OCI-LY1 (cell line): ENCODE data around the gene MICAL2.

Experiments
- H2AFZ ChIP-seq: fragments of 200-600 bp; sonication (generic), shearing (Covaris generic); 2 replicates; pipeline ENCODE4 v1.6.0; 2014; ENCODE audit warnings: antibody characterized with exemption, mild to moderate bottlenecking, low read length
- H3F3A ChIP-seq: fragments of 200-600 bp; sonication (generic), shearing (Covaris generic); 2 replicates; pipeline ENCODE4 v1.6.0; 2014; ENCODE audit warnings: mild to moderate bottlenecking, antibody characterized with exemption, low read length, moderate library complexity; ENCODE audit not compliant: insufficient read depth
- H3K27ac ChIP-seq: fragments of 200-600 bp; sonication (generic); 2 replicates; pipeline ENCODE4 v1.5.1; 2014; ENCODE audit warnings: low read length, mixed run types, mild to moderate bottlenecking, low read depth; ENCODE audit not compliant: poor library complexity, severe bottlenecking
- H3K27me3 ChIP-seq: fragments of 200-600 bp; sonication (generic); 2 replicates; pipeline ENCODE4 v1.6.0; 2014; ENCODE audit warnings: antibody characterized with exemption, mild to moderate bottlenecking, low read length, moderate library complexity; ENCODE audit not compliant: insufficient read depth
- H3K36me3 ChIP-seq: fragments of 200-600 bp; sonication (generic); 2 replicates; pipeline ENCODE4 v1.6.1; 2014; ENCODE audit warnings: mild to moderate bottlenecking, antibody characterized with exemption, low read length, moderate library complexity, mixed read lengths; ENCODE audit not compliant: insufficient read depth
- H3K4me1 ChIP-seq: fragments of 200-600 bp; sonication (generic); 2 replicates; pipeline ENCODE4 v1.5.1; 2014; ENCODE audit warnings: mild to moderate bottlenecking, low read length, moderate library complexity; ENCODE audit not compliant: insufficient read depth, severe bottlenecking
- H3K4me2 ChIP-seq: fragments of 200-600 bp; sonication (generic), shearing (Covaris generic); 2 replicates; pipeline ENCODE4 v1.6.1; 2014; ENCODE audit warnings: low read length
- H3K4me3 ChIP-seq: fragments of 200-600 bp; sonication (generic); 2 replicates; pipeline ENCODE4 v1.5.1; 2014; ENCODE audit warnings: low read length, low read depth, mild to moderate bottlenecking, mixed read lengths; ENCODE audit not compliant: poor library complexity, severe bottlenecking
- H3K79me2 ChIP-seq: fragments of 200-600 bp; shearing (Covaris generic); 2 replicates; pipeline ENCODE4 v1.6.1; 2016; ENCODE audit warnings: mixed run types, low read length, mixed read lengths; ENCODE audit not compliant: insufficient read depth
- H3K9ac ChIP-seq: fragments of 200-600 bp; sonication (generic), shearing (Covaris generic); 2 replicates; pipeline ENCODE4 v1.6.1; 2014; ENCODE audit warnings: mild to moderate bottlenecking, low read length, mixed read lengths
- H3K9me2 ChIP-seq: fragments of 200-600 bp; sonication (generic), shearing (Covaris generic); 2 replicates; pipeline ENCODE4 v1.6.1; 2014; ENCODE audit warnings: low read depth, mild to moderate bottlenecking, low read length, mixed read lengths
- H3K9me3 ChIP-seq: fragments of 200-600 bp; shearing (Covaris generic); 2 replicates; pipeline ENCODE4 v1.6.1; 2014; ENCODE audit warnings: low read length, mixed read lengths
- H4K20me1 ChIP-seq: fragments of 200-600 bp; sonication (generic), shearing (Covaris generic); 2 replicates; pipeline ENCODE4 v1.6.0; 2016; ENCODE audit warnings: mild to moderate bottlenecking, low read length; ENCODE audit not compliant: insufficient read depth
- CTCF ChIP-seq: fragments of 200-600 bp; sonication (generic), shearing (Covaris generic); IDR thresholded peaks from 2 replicates; pipeline ENCODE4 v1.5.1; 2017; ENCODE audit warnings: mild to moderate bottlenecking, antibody characterized with exemption, low read length, moderate library complexity, mixed read lengths
- EZH2 ChIP-seq: fragments of 200-600 bp; sonication (generic), shearing (Covaris generic); IDR thresholded peaks from 2 replicates; pipeline ENCODE4 v1.8.0; 2017; ENCODE audit warnings: borderline replicate concordance, mixed run types, mild to moderate bottlenecking, antibody characterized with exemption, low read length, moderate library complexity, mixed read lengths

MICAL2 gene

GRCh38 chr11:12173111-12173510 lies 62.7 kb downstream of the MICAL2 start:
- H3K27ac ChIP-seq, result no peak overlapping the region
- no peaks in the 10 kb centered on the region for H4K20me1 ChIP-seq
- no peaks in the 10 kb centered on the region for H3K36me3 ChIP-seq
- no peak for TF ChIP-seq EZH2
- no peak for TF ChIP-seq CTCF
- no peaks in the 10 kb centered on the region for H3F3A ChIP-seq
- H3K79me2 ChIP-seq, result no peaks in the 10 kb centered on the region
- no peaks in the 10 kb centered on the region for H3K27me3 ChIP-seq
- H3K4me3 ChIP-seq, result no peak overlapping the region
- no peaks in the 10 kb centered on the region for H3K9me2 ChIP-seq
- no peaks in the 10 kb centered on the region for H3K4me1 ChIP-seq
- no peak overlapping the region for H3K4me2 ChIP-seq
- H3K9ac ChIP-seq, result no peak overlapping the region
- H2AFZ ChIP-seq, result no peak overlapping the region
- H3K9me3 ChIP-seq, result no peaks in the 10 kb centered on the region

GRCh38 chr11:12174128-12174476 lies 63.7 kb downstream of the MICAL2 start:
- Histone ChIP-seq H3K36me3 (no peaks in the 10 kb centered on the region), H3K27me3 (no peaks in the 10 kb centered on the region), H3K79me2 (no peaks in the 10 kb centered on the region), H3K4me2 (no peak overlapping the region), H3K9me3 (no peaks in the 10 kb centered on the region), H3F3A (no peaks in the 10 kb centered on the region), H3K27ac (no peak overlapping the region), H2AFZ (no peak overlapping the region), H3K4me1 (no peaks in the 10 kb centered on the region), H3K4me3 (no peak overlapping the region), H4K20me1 (no peaks in the 10 kb centered on the region), H3K9me2 (no peaks in the 10 kb centered on the region), H3K9ac (no peak overlapping the region)
- TF ChIP-seq CTCF, result no peak
- no peak for TF ChIP-seq EZH2

GRCh38 chr11:12174477-12175143 lies 64.2 kb downstream of the MICAL2 start:
- no peaks in the 10 kb centered on the region for H3K36me3 ChIP-seq
- no peak overlapping the region for H3K4me2 ChIP-seq
- 0 out of 2 replicates have a peak, but pooled peaks cover 4% of the 10 kb centered on the region for H3K27me3 ChIP-seq
- H3K9me3 ChIP-seq, result no peaks in the 10 kb centered on the region
- H2AFZ ChIP-seq, result no peak overlapping the region
- TF ChIP-seq EZH2 (no peak), CTCF (no peak)
- no peak overlapping the region for H3K9ac ChIP-seq
- no peaks in the 10 kb centered on the region for H3K79me2 ChIP-seq
- no peaks in the 10 kb centered on the region for H4K20me1 ChIP-seq
- no peak overlapping the region for H3K27ac ChIP-seq
- no peaks in the 10 kb centered on the region for H3K9me2 ChIP-seq
- H3F3A ChIP-seq, result no peaks in the 10 kb centered on the region
- H3K4me1 ChIP-seq, result no peaks in the 10 kb centered on the region
- no peak overlapping the region for H3K4me3 ChIP-seq
